Mesodermal cell (in vitro differentiated cells): ENCODE measurements around the gene FAM83D.
"Not testable (repeated sequence)": the region's sequence is repeated elsewhere in the genome, so short reads cannot be mapped to it uniquely, and the experiment has no call there.

Experiments
- H3K27ac ChIP-seq: 2 replicates; pipeline ENCODE4 v1.7.0; 2013; ENCODE audit warnings: mild to moderate bottlenecking, low read depth, low read length, moderate library complexity; ENCODE audit not compliant: severe bottlenecking
- H3K36me3 ChIP-seq: 2 replicates; pipeline ENCODE4 v1.7.1; 2013; ENCODE audit warnings: mild to moderate bottlenecking, low read length, moderate library complexity; ENCODE audit not compliant: control insufficient read depth, insufficient read depth
- H3K4me1 ChIP-seq: one replicate; pipeline ENCODE4 v1.7.1; 2013; ENCODE audit warnings: mild to moderate bottlenecking, low read length; ENCODE audit not compliant: insufficient read depth, control insufficient read depth, poor library complexity, severe bottlenecking
- H3K4me3 ChIP-seq: 2 replicates; pipeline ENCODE4 v1.7.0; 2013; ENCODE audit warnings: low read length, control low read depth, mild to moderate bottlenecking; ENCODE audit not compliant: insufficient read depth, poor library complexity, severe bottlenecking; ENCODE audit errors: extremely low read depth
- H3K9me3 ChIP-seq: 2 replicates; pipeline ENCODE4 v1.7.1; 2013; ENCODE audit warnings: mild to moderate bottlenecking, low read length, moderate library complexity; ENCODE audit not compliant: control insufficient read depth
- WGBS, 2 experiments: methylation state at CpG; one replicate each; pipeline ENCODE4 v1.1.5; 2013; ENCODE audit warnings: missing lambda C conversion rate in 2 of 2; ENCODE audit not compliant: insufficient coverage in 2 of 2; 5-methylcytosine and 5-hydroxymethylcytosine counted together

The FAM83D gene

DNA sequence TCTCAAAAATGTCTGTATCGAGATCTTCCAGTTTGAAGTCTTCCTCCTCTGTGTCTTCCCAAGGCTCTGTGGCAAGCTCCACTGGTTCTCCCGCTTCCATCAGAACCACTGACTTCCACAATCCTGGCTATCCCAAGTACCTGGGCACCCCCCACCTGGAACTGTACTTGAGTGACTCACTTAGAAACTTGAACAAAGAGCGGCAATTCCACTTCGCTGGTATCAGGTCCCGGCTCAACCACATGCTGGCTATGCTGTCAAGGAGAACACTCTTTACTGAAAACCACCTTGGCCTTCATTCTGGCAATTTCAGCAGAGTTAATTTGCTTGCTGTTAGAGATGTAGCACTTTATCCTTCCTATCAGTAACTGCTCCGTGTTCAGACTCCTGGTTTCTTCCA, 25.9 kb downstream of the FAM83D start:
- no peak overlapping the region for H3K4me3 ChIP-seq
- no peak overlapping the region for H3K27ac ChIP-seq
- WGBS, 2 experiments: 93 to 98% methylated on average over 6 of the region's 6 CpGs
- H3K4me1 ChIP-seq: no peaks in the 10 kb centered on the region
- H3K9me3 ChIP-seq: no peaks in the 10 kb centered on the region
- peaks cover 73% of the 10 kb centered on the region for H3K36me3 ChIP-seq

DNA sequence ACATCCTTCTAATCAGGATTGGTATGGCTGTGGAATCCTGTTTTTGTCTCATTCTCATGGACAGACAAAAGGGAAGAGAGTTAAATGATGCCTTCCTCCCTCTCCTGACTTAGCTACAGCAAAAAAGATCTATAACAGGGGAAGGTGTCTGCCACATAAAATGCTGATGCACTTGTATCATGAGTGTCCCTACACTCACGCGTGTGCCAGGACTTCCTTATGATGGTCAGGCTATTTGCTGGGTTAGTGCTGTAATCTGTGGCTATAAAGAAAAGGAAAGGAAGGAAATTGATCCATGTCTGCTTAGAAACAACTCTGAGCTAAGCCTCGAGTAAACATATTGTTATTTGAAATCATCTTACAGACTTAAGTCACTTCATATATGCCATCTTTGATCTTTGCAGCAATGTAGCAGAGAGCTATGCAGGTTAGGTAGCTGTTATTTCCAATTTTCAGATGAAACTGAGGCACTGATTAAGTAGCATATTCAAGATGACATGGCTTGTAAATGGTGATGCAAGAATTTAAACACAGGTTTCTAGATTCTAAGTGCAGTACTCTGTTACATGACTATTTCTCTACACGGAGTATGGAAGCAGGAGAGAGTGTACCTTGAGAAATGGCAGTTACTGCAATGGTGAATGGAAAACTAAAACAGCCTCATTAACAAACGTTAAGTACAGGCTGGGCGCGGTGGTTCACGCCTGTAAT, 27.6 kb downstream of the FAM83D start:
- Histone ChIP-seq H3K27ac (no peak overlapping the region), H3K4me3 (no peak overlapping the region), H3K4me1 (no peaks in the 10 kb centered on the region), H3K9me3 (no peaks in the 10 kb centered on the region), H3K36me3 (peaks cover 58% of the 10 kb centered on the region)
- 100% methylated on average over 2 to 4 of the region's 8 CpGs for WGBS, 2 experiments

DNA sequence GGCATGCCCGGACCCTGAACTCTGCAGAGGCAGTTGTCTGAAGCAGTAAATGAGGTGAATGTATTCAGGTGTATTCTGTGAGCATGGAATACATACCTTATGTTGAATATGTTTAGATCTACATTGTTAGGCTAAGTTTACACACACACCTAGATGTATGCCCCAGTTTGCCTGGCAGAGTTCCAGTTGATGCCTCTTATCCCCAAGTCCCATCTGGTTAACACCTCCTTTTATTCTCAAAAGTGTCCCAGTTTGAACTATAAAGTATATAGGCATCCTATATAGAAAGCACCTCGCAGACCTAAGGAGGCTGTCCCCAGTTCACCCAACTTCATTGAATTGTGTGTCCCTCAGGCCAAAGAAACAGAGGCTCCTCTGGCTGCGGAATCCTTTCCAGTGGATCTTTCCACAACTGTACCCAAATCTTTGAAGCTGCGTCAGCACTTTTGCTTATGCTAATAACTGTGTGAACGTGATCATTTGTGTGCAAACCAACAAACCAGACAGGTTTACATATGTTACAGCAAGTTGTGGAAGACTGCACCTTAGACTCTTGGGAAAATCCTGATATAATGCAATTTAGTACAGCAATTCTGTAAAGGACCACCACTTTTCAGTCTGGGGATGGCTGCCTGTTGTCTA, 31.1 kb downstream of the FAM83D start:
- peaks cover 24% of the 10 kb centered on the region for H3K36me3 ChIP-seq
- no peaks in the 10 kb centered on the region for H3K4me1 ChIP-seq
- 93 to 96% methylated on average over 3 to 4 of the region's 5 CpGs for WGBS, 2 experiments
- H3K9me3 ChIP-seq: no peaks in the 10 kb centered on the region
- no peak overlapping the region for H3K27ac ChIP-seq
- H3K4me3 ChIP-seq: no peak overlapping the region

- Histone ChIP-seq H3K36me3 (peaks cover 17% of the 10 kb centered on the region), H3K9me3 (no peaks in the 10 kb centered on the region), H3K4me3 (no peak overlapping the region), H3K4me1 (peaks cover 3% of the 10 kb centered on the region), H3K27ac (no peak overlapping the region)
- 97 to 98% methylated on average over 5 to 7 of the region's 8 CpGs for WGBS, 2 experiments
Measured at GRCh38 chr20:38957915-38958485, 31.8 kb downstream of the FAM83D start.

DNA sequence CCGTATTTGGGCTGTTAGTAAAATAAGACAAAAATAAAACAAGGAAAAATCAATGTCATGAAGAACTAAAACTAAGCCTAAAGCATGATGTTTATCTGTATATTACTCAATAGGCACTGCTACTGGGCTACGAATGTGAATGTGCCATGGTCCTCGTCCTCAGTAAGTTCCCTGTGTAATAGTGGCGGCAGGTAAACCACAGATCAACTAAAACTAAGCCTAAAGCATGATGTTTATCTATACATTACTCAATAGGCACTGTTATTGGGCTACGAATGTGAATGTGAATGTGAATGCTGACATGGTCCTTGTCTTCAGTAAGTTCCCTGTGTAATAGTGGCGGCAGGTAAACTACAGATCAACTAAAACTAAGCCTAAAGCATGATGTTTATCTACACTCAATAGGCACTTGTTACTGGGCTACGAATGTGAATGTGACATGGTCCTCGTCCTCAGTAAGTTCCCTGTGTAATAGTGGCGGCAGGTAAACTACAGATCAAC, 34.0 kb downstream of the FAM83D start:
- 98 to 100% methylated on average over 2 to 5 of the region's 9 CpGs for WGBS, 2 experiments
- not testable (repeated sequence) for H3K27ac ChIP-seq, H3K4me1 ChIP-seq, H3K36me3 ChIP-seq, H3K4me3 ChIP-seq, H3K9me3 ChIP-seq

GRCh38 chr20:38961530-38962043, 35.4 kb downstream of the FAM83D start:
- 19 to 25% methylated on average over 11 to 13 of the region's 16 CpGs for WGBS, 2 experiments
- peaks cover 7% of the 10 kb centered on the region for H3K4me1 ChIP-seq
- peaks cover 9% of the 10 kb centered on the region for H3K36me3 ChIP-seq
- H3K4me3 ChIP-seq: peak overlapping the region; percentile 94
- H3K9me3 ChIP-seq: no peaks in the 10 kb centered on the region
- peak overlapping the region; percentile 3 for H3K27ac ChIP-seq

DNA sequence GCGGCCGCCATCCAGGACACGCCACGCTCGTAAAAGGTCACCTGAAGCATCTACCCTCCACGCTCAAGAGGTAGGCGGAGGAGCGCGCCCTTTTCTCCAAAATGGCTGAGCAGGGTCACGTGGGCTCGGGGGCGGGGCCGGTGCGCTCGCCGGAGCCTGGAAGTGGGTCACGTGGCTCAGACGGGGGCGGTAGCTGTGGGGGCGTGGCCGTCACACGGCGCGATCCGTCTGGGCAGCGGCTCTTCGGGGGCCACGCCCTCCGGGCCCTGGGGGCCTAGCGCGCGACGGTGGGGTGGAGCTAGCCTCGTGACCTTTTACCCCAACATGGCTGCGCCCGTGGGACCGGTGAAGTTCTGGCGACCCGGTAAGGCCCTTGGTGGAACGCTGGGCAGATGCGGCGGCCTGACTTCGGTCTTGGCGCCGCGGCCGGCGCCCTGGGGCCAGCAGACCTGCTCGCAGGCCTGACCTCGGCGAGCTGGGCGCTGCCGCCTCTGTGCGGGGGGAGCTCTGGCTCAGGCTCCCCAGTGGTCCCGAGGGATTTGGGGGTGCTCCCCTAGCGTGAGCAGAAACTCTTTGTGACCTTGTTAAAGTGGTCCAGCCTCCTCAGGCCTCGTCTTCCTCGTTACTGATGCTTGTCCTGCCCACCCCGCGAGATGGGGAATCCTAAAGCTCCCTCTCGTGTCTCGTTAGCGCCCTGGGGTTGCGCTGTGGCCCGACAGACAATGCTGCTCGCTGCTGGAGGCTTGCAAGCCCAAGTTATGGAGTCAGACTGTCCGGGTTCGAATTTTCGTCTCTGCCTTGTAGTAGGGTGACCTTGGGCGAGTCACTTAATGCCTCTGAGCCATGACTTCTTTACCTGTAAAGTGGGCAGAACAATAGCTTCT, 36.1 kb downstream of the FAM83D start, which contains the start of gene DHX35:
TSS of gene DHX35 (plus strand) at position 301 of the 884 bp plus-strand sequence. CDS start at position 325, 24 bp downstream.
- H3K27ac ChIP-seq: peak within 1 kb of the TSS; percentile 97
- no peaks in the 10 kb centered on the region for H3K9me3 ChIP-seq
- H3K4me3 ChIP-seq: peak within 1 kb of the TSS; percentile 94
- WGBS, 2 experiments: 0 to 1% methylated on average over 58 to 70 of the region's 70 CpGs
- H3K36me3 ChIP-seq: peaks cover 9% of the 10 kb centered on the region
- H3K4me1 ChIP-seq: peaks cover 7% of the 10 kb centered on the region

- Histone ChIP-seq H3K36me3 (peaks cover 13% of the 10 kb centered on the region), H3K4me1 (peaks cover 7% of the 10 kb centered on the region), H3K27ac (peak overlapping the region; percentile 97), H3K4me3 (peak overlapping the region; percentile 94), H3K9me3 (no peaks in the 10 kb centered on the region)
- WGBS, 2 experiments: 6 to 23% methylated on average over 2 to 3 of the region's 5 CpGs
Measured at GRCh38 chr20:38962928-38963401, 36.7 kb downstream of the FAM83D start.

DNA sequence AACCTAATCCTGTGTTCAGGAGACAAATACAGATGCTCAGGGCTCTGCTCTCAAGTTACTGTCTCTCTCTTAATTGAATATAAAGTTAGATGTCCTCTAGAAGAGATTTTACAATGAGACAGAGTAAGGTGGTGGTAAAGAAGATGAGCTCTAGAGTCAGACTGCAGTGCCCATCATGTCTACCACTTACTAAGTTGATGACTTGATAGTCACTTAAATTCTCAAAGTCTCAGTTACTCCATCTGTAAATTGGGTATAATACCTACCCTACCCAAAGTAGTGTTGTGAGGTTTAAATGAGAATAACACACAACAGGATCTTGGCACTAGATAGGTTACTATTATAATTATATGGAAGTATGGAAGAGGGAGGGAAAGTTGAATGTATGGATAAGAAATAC, 37.5 kb downstream of the FAM83D start:
- Histone ChIP-seq H3K27ac (no peak overlapping the region), H3K4me3 (no peak overlapping the region), H3K4me1 (peaks cover 7% of the 10 kb centered on the region), H3K36me3 (peaks cover 18% of the 10 kb centered on the region), H3K9me3 (no peaks in the 10 kb centered on the region)

DNA sequence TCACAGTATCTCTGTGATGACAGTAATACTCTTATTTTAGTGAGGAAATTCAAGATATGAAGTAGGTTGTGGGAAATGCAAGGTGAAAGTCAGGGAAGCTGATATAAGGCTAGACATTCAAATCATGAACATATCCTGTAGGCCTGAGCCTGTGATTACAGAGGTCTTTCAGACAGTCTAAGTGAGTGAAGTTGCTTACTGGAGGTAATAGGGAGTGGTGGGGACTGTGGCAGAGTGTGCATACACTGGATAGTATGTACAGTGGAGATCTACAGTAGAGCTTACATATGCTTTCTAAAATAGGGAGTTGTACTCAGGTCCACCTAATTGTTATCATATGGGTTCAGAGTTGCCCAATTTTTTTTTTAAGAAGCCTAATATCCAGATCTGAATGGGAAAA, 39.0 kb downstream of the FAM83D start:
- Histone ChIP-seq H3K4me1 (peaks cover 9% of the 10 kb centered on the region), H3K9me3 (no peaks in the 10 kb centered on the region), H3K27ac (no peak overlapping the region), H3K4me3 (no peak overlapping the region), H3K36me3 (peaks cover 32% of the 10 kb centered on the region)
